Keratinocyte (primary cell): ENCODE data around the gene SAMD3. TPM values are rescaled to one million over a fixed set of nuclear protein-coding genes. Genes with fewer than 3 reads are reported as not detected.
"Not testable (repeated sequence)": the region's sequence is repeated elsewhere in the genome, so short reads cannot be mapped to it uniquely, and the experiment has no call there.

ENCODE experiments used
- DNase-seq: peaks from one replicate; pipeline ENCODE4 v3.0.0-alpha.2; 2011; ENCODE audit warnings: low read depth, missing footprints, low spot score
- FAIRE-seq: peaks from 2 replicates; lab custom pipeline; 2011; peaks lifted over from hg19 to GRCh38; lab: Jason Lieb, UNC
- H2AFZ ChIP-seq: 2 replicates; pipeline ENCODE4 v1.6.0; 2012; ENCODE audit warnings: low read length, control low read depth, inconsistent platforms; ENCODE audit not compliant: control insufficient read depth
- H3K27ac ChIP-seq: 2 replicates; pipeline ENCODE4 v1.5.1; 2011; ENCODE audit warnings: low read length; ENCODE audit not compliant: control insufficient read depth, insufficient read depth
- H3K27me3 ChIP-seq: 3 replicates; pipeline ENCODE4 v1.6.0; 2011; ENCODE audit warnings: low read length; ENCODE audit not compliant: control insufficient read depth, insufficient read depth; ENCODE audit errors: extremely low read depth
- H3K36me3 ChIP-seq, 2 experiments: 2 replicates in 1 of 2; 3 replicates in 1 of 2; pipeline ENCODE4 v1.5.1; 2011; ENCODE audit warnings: low read length in 2 of 2, mild to moderate bottlenecking in 1 of 2; ENCODE audit not compliant: control insufficient read depth in 2 of 2, insufficient read depth in 2 of 2; ENCODE audit errors: extremely low read depth in 1 of 2
- H3K4me1 ChIP-seq: 3 replicates; pipeline ENCODE4 v1.5.1; 2011; ENCODE audit warnings: low read length; ENCODE audit not compliant: control insufficient read depth, insufficient read depth; ENCODE audit errors: extremely low read depth
- H3K4me2 ChIP-seq: 3 replicates; pipeline ENCODE4 v1.6.0; 2011; ENCODE audit warnings: low read depth, low read length; ENCODE audit not compliant: control insufficient read depth, insufficient read depth; ENCODE audit errors: extremely low read depth
- H3K4me3 ChIP-seq, 3 experiments: fragments of 200-600 bp in 1 of 3; sonication (generic) in 1 of 3; 2 replicates in 2 of 3; 3 replicates in 1 of 3; pipeline ENCODE4 v1.5.1; 2011 to 2016; ENCODE audit warnings: low read length in 3 of 3, mild to moderate bottlenecking in 3 of 3, control low read depth in 2 of 3, inconsistent platforms in 1 of 3, low read depth in 1 of 3, mixed read lengths in 1 of 3, mixed run types in 1 of 3, moderate library complexity in 1 of 3; ENCODE audit not compliant: control insufficient read depth in 2 of 3, insufficient read depth in 2 of 3; ENCODE audit errors: extremely low read depth in 1 of 3
- H3K79me2 ChIP-seq: 2 replicates; pipeline ENCODE4 v1.6.0; 2012; ENCODE audit warnings: low read length; ENCODE audit not compliant: control insufficient read depth, insufficient read depth
- H3K9ac ChIP-seq: 3 replicates; pipeline ENCODE4 v1.6.0; 2011; ENCODE audit warnings: low read length; ENCODE audit not compliant: control insufficient read depth, insufficient read depth; ENCODE audit errors: extremely low read depth
- H3K9me1 ChIP-seq: 3 replicates; pipeline ENCODE4 v1.6.0; 2011; ENCODE audit warnings: low read length; ENCODE audit not compliant: control insufficient read depth, insufficient read depth; ENCODE audit errors: extremely low read depth
- H3K9me3 ChIP-seq: 2 replicates; pipeline ENCODE4 v1.5.1; 2012; ENCODE audit warnings: low read depth, low read length; ENCODE audit not compliant: control insufficient read depth
- H4K20me1 ChIP-seq: 3 replicates; pipeline ENCODE4 v1.6.0; 2011; ENCODE audit warnings: low read length; ENCODE audit not compliant: control insufficient read depth, insufficient read depth; ENCODE audit errors: extremely low read depth
- EZH2 ChIP-seq: IDR thresholded peaks from one replicate; pipeline ENCODE4 v1.6.1; 2012; ENCODE audit warnings: inconsistent platforms, mild to moderate bottlenecking, low read length, moderate library complexity
- dilution Hi-C: fragments of 300-500 bp; cut with MboI; formaldehyde crosslinking; loops from one replicate; pipeline ENCODE4 v1.7.0; 2020; ENCODE audit warnings: low sequenced_read_pairs; ENCODE audit not compliant: extremely low pct_ligation_motif_present
- polyA plus RNA-seq, 5 experiments: library from polyadenylated mRNA; depleted of rRNA in 3 of 5; stranded (reverse) in 3 of 5; stranded (forward) in 1 of 5; unstranded in 1 of 5; fragments of >200 nt; gene quantifications; 1 replicate in 1 of 5; 2 replicates in 3 of 5; 3 replicates in 1 of 5; pipeline versions ENCODE4 v1.2.1 to v1.2.3, GENCODE V29; 2011 to 2012; ENCODE audit warnings: missing spikeins in 2 of 5, low read depth in 1 of 5, low replicate concordance in 1 of 5
- TF ChIP-seq, protein P1 (sequence below), 3 experiments: IDR thresholded peaks in 1 of 3; conservative IDR thresholded peaks in 1 of 3; optimal IDR thresholded peaks in 1 of 3; 2 replicates in 2 of 3; 3 replicates in 1 of 3; pipeline versions ENCODE3 to v1.5.1; 2011; ENCODE audit warnings: low read length in 3 of 3, mild to moderate bottlenecking in 3 of 3, moderate library complexity in 2 of 3, control low read depth in 1 of 3, inconsistent platforms in 1 of 3; ENCODE audit not compliant: insufficient read depth in 2 of 3; ENCODE audit errors: extremely low read depth in 1 of 3

Gene SAMD3
- polyA plus RNA-seq, 1 donor (not counting 4 experiments of a cell fraction or from before 2014, with no cell fraction given) = 5.4 TPM

DNA sequence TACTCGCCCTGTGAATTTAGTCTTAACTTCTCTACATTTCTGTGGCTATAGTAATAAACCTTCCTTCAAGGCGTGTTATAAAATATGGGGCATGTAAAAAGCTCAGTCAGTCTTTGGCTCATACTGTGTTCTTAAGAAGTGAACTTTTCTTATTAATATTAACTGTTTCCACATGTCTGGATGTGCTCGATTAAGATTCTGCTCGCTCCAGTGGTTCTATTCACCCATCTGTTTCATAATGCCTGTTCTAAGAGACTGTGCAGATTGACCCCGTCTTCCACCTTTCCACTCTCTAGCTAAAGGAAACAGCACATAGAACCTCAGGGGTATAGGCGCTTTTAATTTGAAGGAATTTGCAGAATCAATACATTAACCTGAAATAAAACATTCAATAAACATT is 104.5 kb downstream of the SAMD3 start:
- Histone ChIP-seq H3K36me3 (no peaks in the 10 kb centered on the region), H4K20me1 (no peaks in the 10 kb centered on the region), H3K9me1 (no peaks in the 10 kb centered on the region), H3K4me3 (no peak overlapping the region), H3K79me2 (no peaks in the 10 kb centered on the region), H3K9ac (no peak overlapping the region), H3K4me1 (no peaks in the 10 kb centered on the region), H3K9me3 (no peaks in the 10 kb centered on the region), H2AFZ (no peak overlapping the region), H3K27me3 (no peaks in the 10 kb centered on the region), H3K27ac (no peak overlapping the region), H3K4me2 (no peak overlapping the region)
- no peak for FAIRE-seq
- no peak for DNase-seq
- dilution Hi-C loops = no loop called here
- TF ChIP-seq, protein P1, sequence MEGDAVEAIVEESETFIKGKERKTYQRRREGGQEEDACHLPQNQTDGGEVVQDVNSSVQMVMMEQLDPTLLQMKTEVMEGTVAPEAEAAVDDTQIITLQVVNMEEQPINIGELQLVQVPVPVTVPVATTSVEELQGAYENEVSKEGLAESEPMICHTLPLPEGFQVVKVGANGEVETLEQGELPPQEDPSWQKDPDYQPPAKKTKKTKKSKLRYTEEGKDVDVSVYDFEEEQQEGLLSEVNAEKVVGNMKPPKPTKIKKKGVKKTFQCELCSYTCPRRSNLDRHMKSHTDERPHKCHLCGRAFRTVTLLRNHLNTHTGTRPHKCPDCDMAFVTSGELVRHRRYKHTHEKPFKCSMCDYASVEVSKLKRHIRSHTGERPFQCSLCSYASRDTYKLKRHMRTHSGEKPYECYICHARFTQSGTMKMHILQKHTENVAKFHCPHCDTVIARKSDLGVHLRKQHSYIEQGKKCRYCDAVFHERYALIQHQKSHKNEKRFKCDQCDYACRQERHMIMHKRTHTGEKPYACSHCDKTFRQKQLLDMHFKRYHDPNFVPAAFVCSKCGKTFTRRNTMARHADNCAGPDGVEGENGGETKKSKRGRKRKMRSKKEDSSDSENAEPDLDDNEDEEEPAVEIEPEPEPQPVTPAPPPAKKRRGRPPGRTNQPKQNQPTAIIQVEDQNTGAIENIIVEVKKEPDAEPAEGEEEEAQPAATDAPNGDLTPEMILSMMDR (optimal IDR thresholded peaks at IDR 0.05 in 1 of 3, IDR thresholded peaks at IDR 0.05 in 1 of 3, conservative IDR thresholded peaks at IDR 0.05 in 1 of 3; ENCODE audit: extremely low read depth in 1 of 3, insufficient read depth in 2 of 3, low read length in 3 of 3) = no peak
- TF ChIP-seq EZH2 = no peak

DNA sequence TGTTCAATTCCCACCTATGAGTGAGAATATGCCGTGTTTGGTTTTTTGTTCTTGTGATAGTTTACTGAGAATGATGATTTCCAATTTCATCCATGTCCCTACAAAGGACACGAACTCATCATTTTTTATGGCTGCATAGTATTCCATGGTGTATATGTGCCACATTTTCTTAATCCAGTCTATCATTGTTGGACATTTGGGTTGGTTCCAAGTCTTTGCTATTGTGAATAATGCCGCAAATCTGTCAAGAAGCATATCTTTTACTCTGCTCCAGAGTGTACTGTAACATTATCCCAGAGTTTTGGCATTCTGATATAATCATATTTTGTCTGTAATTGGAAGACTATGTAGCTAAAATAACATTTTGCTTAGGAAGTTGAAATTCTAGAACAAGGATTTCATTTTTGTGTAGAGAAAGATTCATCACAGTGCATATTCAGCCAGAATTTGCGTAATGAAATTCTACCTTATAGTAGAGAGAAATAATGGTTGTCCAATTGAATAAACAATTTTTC is 105.5 kb downstream of the SAMD3 start:
- dilution Hi-C loops = not testable (repeated sequence)

DNA sequence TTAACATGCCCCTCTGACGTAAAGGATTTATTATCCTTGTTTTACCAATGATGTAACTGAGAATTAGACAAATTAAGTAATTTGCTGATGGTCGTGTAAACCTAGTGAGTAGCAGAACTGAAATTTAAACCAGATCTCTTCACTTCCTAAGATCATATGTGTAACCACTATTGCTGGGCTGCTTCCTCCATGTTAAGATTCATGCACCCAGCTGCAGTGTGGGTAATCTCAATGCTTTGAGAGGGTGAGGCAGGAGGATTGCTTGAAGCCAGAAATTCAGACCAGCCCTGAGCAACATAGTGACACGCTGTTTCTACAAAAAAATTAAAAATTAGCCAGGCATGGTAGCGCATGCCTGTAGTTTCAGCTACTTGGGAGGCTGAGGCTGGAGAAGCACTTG is 106.5 kb downstream of the SAMD3 start:
- peaks cover 0 to under 1% of the 10 kb centered on the region in 2 experiments for H3K36me3 ChIP-seq
- H4K20me1 ChIP-seq = no peaks in the 10 kb centered on the region
- no peaks in the 10 kb centered on the region for H3K9me3 ChIP-seq
- dilution Hi-C loops = no loop called here
- H3K4me2 ChIP-seq = no peak overlapping the region
- H3K79me2 ChIP-seq = no peaks in the 10 kb centered on the region
- no peak overlapping the region for H3K27ac ChIP-seq
- no peak overlapping the region for H2AFZ ChIP-seq
- no peaks in the 10 kb centered on the region for H3K4me1 ChIP-seq
- H3K4me3 ChIP-seq = no peak overlapping the region
- H3K9ac ChIP-seq = no peak overlapping the region
- FAIRE-seq = no peak
- no peaks in the 10 kb centered on the region for H3K27me3 ChIP-seq
- no peak for DNase-seq
- TF ChIP-seq, protein P1 (optimal IDR thresholded peaks at IDR 0.05 in 1 of 3, IDR thresholded peaks at IDR 0.05 in 1 of 3, conservative IDR thresholded peaks at IDR 0.05 in 1 of 3; ENCODE audit: extremely low read depth in 1 of 3, insufficient read depth in 2 of 3, low read length in 3 of 3) = no peak
- no peak for TF ChIP-seq EZH2
- H3K9me1 ChIP-seq = no peaks in the 10 kb centered on the region

More for the DNA sequence above, 105.5 kb downstream of the SAMD3 start:
- not testable (repeated sequence) for H3K27me3 ChIP-seq, H3K4me3 ChIP-seq, H3K9me1 ChIP-seq, H3K27ac ChIP-seq, H3K9ac ChIP-seq, H3K4me2 ChIP-seq, H3K9me3 ChIP-seq, H2AFZ ChIP-seq, H4K20me1 ChIP-seq, H3K79me2 ChIP-seq, H3K4me1 ChIP-seq, H3K36me3 ChIP-seq, DNase-seq, FAIRE-seq
